Suprapubic skin (tissue), 3 donors: Measurements from ENCODE around the gene NAA11.

Experiments
- POLR2A ChIP-seq, 2 donors: fragments of 450-650 bp; IDR thresholded peaks; one replicate each; pipeline ENCODE4 v1.6.1; 2017; ENCODE audit warnings: antibody characterized with exemption in 2 of 2, mild to moderate bottlenecking in 2 of 2, moderate library complexity in 2 of 2
- TF ChIP-seq, protein P1 (sequence below), 2 donors: fragments of 200-600 bp in 1 of 2; fragments of 450-650 bp in 1 of 2; sonication (generic) in 1 of 2; IDR thresholded peaks; one replicate each; pipeline ENCODE4 v1.5.1; 2016 to 2019; ENCODE audit warnings: antibody characterized with exemption in 2 of 2, mild to moderate bottlenecking in 1 of 2, moderate library complexity in 1 of 2

DNA sequence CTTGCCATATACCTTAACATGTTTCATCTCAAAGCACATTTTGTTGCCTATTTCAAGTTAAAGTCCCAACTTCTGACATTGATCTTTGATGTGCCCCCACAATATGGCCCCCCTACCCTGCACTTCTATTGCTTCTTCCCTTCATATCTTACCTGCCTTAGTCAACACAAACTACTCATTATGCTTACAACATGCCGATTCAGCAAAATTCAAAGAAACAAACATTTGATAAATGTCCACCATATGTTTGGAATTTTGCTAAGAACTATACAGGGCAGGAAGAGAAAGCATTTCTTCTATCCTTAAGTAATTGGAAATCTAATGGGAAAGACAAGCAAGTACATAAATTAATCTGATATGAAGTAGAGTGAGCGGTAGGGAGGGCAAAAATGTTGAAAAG, 25.6 kb downstream of the NAA11 start:
- TF ChIP-seq, protein P1, sequence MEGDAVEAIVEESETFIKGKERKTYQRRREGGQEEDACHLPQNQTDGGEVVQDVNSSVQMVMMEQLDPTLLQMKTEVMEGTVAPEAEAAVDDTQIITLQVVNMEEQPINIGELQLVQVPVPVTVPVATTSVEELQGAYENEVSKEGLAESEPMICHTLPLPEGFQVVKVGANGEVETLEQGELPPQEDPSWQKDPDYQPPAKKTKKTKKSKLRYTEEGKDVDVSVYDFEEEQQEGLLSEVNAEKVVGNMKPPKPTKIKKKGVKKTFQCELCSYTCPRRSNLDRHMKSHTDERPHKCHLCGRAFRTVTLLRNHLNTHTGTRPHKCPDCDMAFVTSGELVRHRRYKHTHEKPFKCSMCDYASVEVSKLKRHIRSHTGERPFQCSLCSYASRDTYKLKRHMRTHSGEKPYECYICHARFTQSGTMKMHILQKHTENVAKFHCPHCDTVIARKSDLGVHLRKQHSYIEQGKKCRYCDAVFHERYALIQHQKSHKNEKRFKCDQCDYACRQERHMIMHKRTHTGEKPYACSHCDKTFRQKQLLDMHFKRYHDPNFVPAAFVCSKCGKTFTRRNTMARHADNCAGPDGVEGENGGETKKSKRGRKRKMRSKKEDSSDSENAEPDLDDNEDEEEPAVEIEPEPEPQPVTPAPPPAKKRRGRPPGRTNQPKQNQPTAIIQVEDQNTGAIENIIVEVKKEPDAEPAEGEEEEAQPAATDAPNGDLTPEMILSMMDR (IDR thresholded peaks at IDR 0.05), result no peak
- TF ChIP-seq POLR2A (IDR thresholded peaks at IDR 0.05), result no peak
